Keratinocyte (primary cell): ENCODE results near the gene MXD3.

Experiments
- CTCF ChIP-seq, 3 experiments: IDR thresholded peaks in 1 of 3; conservative IDR thresholded peaks in 1 of 3; optimal IDR thresholded peaks in 1 of 3; 2 replicates in 2 of 3; 3 replicates in 1 of 3; pipeline versions ENCODE3 to v1.5.1; 2011; ENCODE audit warnings: low read length in 3 of 3, mild to moderate bottlenecking in 3 of 3, moderate library complexity in 2 of 3, control low read depth in 1 of 3, inconsistent platforms in 1 of 3; ENCODE audit not compliant: insufficient read depth in 2 of 3; ENCODE audit errors: extremely low read depth in 1 of 3
- EZH2 ChIP-seq: IDR thresholded peaks from one replicate; pipeline ENCODE4 v1.6.1; 2012; ENCODE audit warnings: inconsistent platforms, mild to moderate bottlenecking, low read length, moderate library complexity

- TF ChIP-seq CTCF (optimal IDR thresholded peaks at IDR 0.05 in 1 of 3, IDR thresholded peaks at IDR 0.05 in 1 of 3, conservative IDR thresholded peaks at IDR 0.05 in 1 of 3; ENCODE audit: extremely low read depth in 1 of 3, insufficient read depth in 2 of 3, low read length in 3 of 3) (no peak), EZH2 (no peak)
Observed at GRCh38 chr5:177357459-177358351, 46.0 kb upstream of the MXD3 start, which contains the start of gene RGS14.
